HepG2 (cell line): ENCODE results near the gene LTC4S. TPM values are rescaled to one million over a fixed set of nuclear protein-coding genes. Genes with fewer than 3 reads are reported as not detected.

Experiments
- ATAC-seq: fragments of 200-7000 bp; cut with Tn5 transposase; 3 replicates; pipeline ENCODE4 v1.9.1; 2020; ENCODE audit warnings: mild to moderate bottlenecking, moderate library complexity
- BruUV-seq: library from RNA; stranded (reverse); fragments of 400-500 nt; replicated peaks from 2 replicates; lab custom pipeline; 2021; lab: Mats Ljungman, UMichigan
- CTCF ChIA-PET: fragments of 300-600 bp; formaldehyde crosslinking; extraction: SDS; loops from one replicate; lab custom pipeline; 2021; ENCODE audit warnings: low total read pairs, inconsistent platforms, low intra/inter-chr PET ratio; lab: Yijun Ruan, JAX
- POLR2A ChIA-PET: fragments of 350-600 bp; sonication (Branson Sonifier 250); formaldehyde crosslinking; loops from one replicate; lab custom pipeline; 2020; ENCODE audit warnings: antibody characterized with exemption, inconsistent platforms; lab: Yijun Ruan, JAX
- DNase-seq: peaks from one replicate; pipeline ENCODE4 v3.0.0-alpha.2; 2015; ENCODE audit warnings: low spot score
- FAIRE-seq: peaks from 3 replicates; lab custom pipeline; 2011; peaks lifted over from hg19 to GRCh38; lab: Jason Lieb, UNC
- H2AFZ ChIP-seq: one replicate; pipeline ENCODE4 v1.6.1; 2011; ENCODE audit warnings: low read length, inconsistent platforms
- H3K27ac ChIP-seq: fragments of 300-600 bp; 3 replicates; pipeline ENCODE4 v1.8.0; 2011; ENCODE audit warnings: mixed run types, mild to moderate bottlenecking, mixed read lengths, low read length, inconsistent platforms; ENCODE audit not compliant: insufficient read depth; ENCODE audit errors: extremely low read length
- H3K27me3 ChIP-seq, 2 experiments: fragments of 200-600 bp in 1 of 2; 2 replicates in 1 of 2; 3 replicates in 1 of 2; pipeline versions ENCODE4 v1.6.0 to v1.8.0; 2011; ENCODE audit warnings: low read length in 2 of 2, mild to moderate bottlenecking in 2 of 2, moderate library complexity in 2 of 2, inconsistent platforms in 1 of 2; ENCODE audit not compliant: insufficient read depth in 2 of 2, control insufficient read depth in 1 of 2
- H3K36me3 ChIP-seq, 2 experiments: fragments of 200-600 bp in 1 of 2; replicated peaks in 1 of 2; 2 replicates in 1 of 2; 3 replicates in 1 of 2; pipeline versions ENCODE4 v1.5.1 to v1.8.0; 2011; ENCODE audit warnings: low read length in 2 of 2, inconsistent platforms in 1 of 2; ENCODE audit not compliant: insufficient read depth in 2 of 2, control insufficient read depth in 1 of 2
- H3K4me1 ChIP-seq: 2 replicates; pipeline ENCODE4 v1.5.1; 2012; ENCODE audit warnings: low read length, inconsistent platforms; ENCODE audit not compliant: insufficient read depth
- H3K4me2 ChIP-seq: 2 replicates; pipeline ENCODE4 v1.6.0; 2011; ENCODE audit warnings: low read depth, low read length, inconsistent platforms
- H3K4me3 ChIP-seq, 3 experiments: fragments of 200-600 bp in 1 of 3; sonication (generic), shearing (Covaris generic) in 1 of 3; replicated peaks in 1 of 3; 2 replicates each; pipeline ENCODE4 v1.5.1; 2011 to 2016; ENCODE audit warnings: low read length in 3 of 3, inconsistent platforms in 2 of 3, low read depth in 2 of 3, mild to moderate bottlenecking in 2 of 3, control low read depth in 1 of 3, mixed read lengths in 1 of 3; ENCODE audit not compliant: insufficient read depth in 1 of 3
- H3K79me2 ChIP-seq: one replicate; pipeline ENCODE4 v1.6.1; 2011; ENCODE audit warnings: low read length, inconsistent platforms; ENCODE audit not compliant: insufficient read depth
- H3K9ac ChIP-seq: 2 replicates; pipeline ENCODE4 v1.6.0; 2011; ENCODE audit warnings: mild to moderate bottlenecking, low read depth, low read length, inconsistent platforms; ENCODE audit not compliant: insufficient read depth
- H3K9me3 ChIP-seq: 2 replicates; pipeline ENCODE4 v1.5.1; 2012; ENCODE audit warnings: mild to moderate bottlenecking, low read length
- H4K20me1 ChIP-seq: 2 replicates; pipeline ENCODE4 v1.6.0; 2011; ENCODE audit warnings: inconsistent platforms, mild to moderate bottlenecking, low read length, moderate library complexity; ENCODE audit not compliant: insufficient read depth
- HDAC1 ChIP-seq: sonication (generic); formaldehyde crosslinking; IDR thresholded peaks from 2 replicates; pipeline ENCODE4 v1.5.1; 2020; ENCODE audit warnings: mild to moderate bottlenecking, missing genetic modification reagents
- HNF1A ChIP-seq, 2 experiments: sonication (generic) in 1 of 2; formaldehyde crosslinking in 1 of 2; IDR thresholded peaks; 2 replicates each; pipeline versions ENCODE4 v1.4.0 to v1.6.1; 2016 to 2020; ENCODE audit warnings: borderline replicate concordance in 1 of 2, low read depth in 1 of 2, mild to moderate bottlenecking in 1 of 2, missing genetic modification reagents in 1 of 2
- HNF4A ChIP-seq: sonication (generic); formaldehyde crosslinking; IDR thresholded peaks from 2 replicates; pipeline ENCODE4 v1.4.0; 2020; ENCODE audit warnings: missing genetic modification reagents
- ISL2 ChIP-seq: sonication (generic); formaldehyde crosslinking; IDR thresholded peaks from 2 replicates; pipeline ENCODE4 v1.5.0; 2020; ENCODE audit warnings: missing genetic modification reagents
- KLF12 ChIP-seq: sonication (generic); formaldehyde crosslinking; IDR thresholded peaks from 2 replicates; pipeline ENCODE4 v1.4.0; 2020; ENCODE audit warnings: missing genetic modification reagents, borderline replicate concordance
- PRDM15 ChIP-seq: sonication (generic); formaldehyde crosslinking; IDR thresholded peaks from 2 replicates; pipeline ENCODE4 v1.4.0; 2020; ENCODE audit warnings: missing genetic modification reagents
- REXO4 ChIP-seq: sonication (generic); formaldehyde crosslinking; IDR thresholded peaks from 2 replicates; pipeline ENCODE4 v1.8.0; 2022; ENCODE audit warnings: missing genetic modification reagents, mild to moderate bottlenecking, borderline replicate concordance
- SALL1 ChIP-seq: sonication (generic); formaldehyde crosslinking; IDR thresholded peaks from 2 replicates; pipeline ENCODE4 v1.8.0; 2022; ENCODE audit warnings: mild to moderate bottlenecking, missing genetic modification reagents
- ZFP90 ChIP-seq: sonication (generic); formaldehyde crosslinking; IDR thresholded peaks from 2 replicates; pipeline ENCODE4 v1.8.0; 2022; ENCODE audit warnings: missing genetic modification reagents, mild to moderate bottlenecking, inconsistent platforms, borderline replicate concordance
- ZNF296 ChIP-seq: sonication (generic); formaldehyde crosslinking; conservative IDR thresholded peaks from 2 replicates; pipeline ENCODE4 v1.5.0; 2020; ENCODE audit warnings: mild to moderate bottlenecking, missing genetic modification reagents
- ZNF383 ChIP-seq: sonication (generic); formaldehyde crosslinking; IDR thresholded peaks from 2 replicates; pipeline ENCODE4 v1.4.0; 2020; ENCODE audit warnings: missing genetic modification reagents, mild to moderate bottlenecking, borderline replicate concordance
- ZNF558 ChIP-seq: sonication (generic); formaldehyde crosslinking; IDR thresholded peaks from 2 replicates; pipeline ENCODE4 v1.9.0; 2022; ENCODE audit warnings: mild to moderate bottlenecking, missing genetic modification reagents, borderline replicate concordance
- ZNF713 ChIP-seq: sonication (generic); formaldehyde crosslinking; IDR thresholded peaks from 2 replicates; pipeline ENCODE4 v1.4.0; 2020; ENCODE audit warnings: mild to moderate bottlenecking, missing genetic modification reagents
- ZNF775 ChIP-seq: sonication (generic); formaldehyde crosslinking; IDR thresholded peaks from 2 replicates; pipeline ENCODE4 v1.4.0; 2020; ENCODE audit warnings: missing genetic modification reagents, mild to moderate bottlenecking, moderate library complexity, borderline replicate concordance
- ZNF891 ChIP-seq: sonication (generic); formaldehyde crosslinking; IDR thresholded peaks from 2 replicates; pipeline ENCODE4 v1.5.0; 2020; ENCODE audit warnings: mild to moderate bottlenecking, missing genetic modification reagents
- WGBS: methylation state at CpG from one replicate; pipeline ENCODE4 v1.1.6; 2017; ENCODE audit warnings: low lambda C conversion rate; 5-methylcytosine and 5-hydroxymethylcytosine counted together
- in situ Hi-C: cut with HindIII; loops from 2 replicates; pipeline ENCODE4 v1.10.0; 2017; ENCODE audit warnings: low pct_unique_long_range_greater_than_20kb; ENCODE audit not compliant: extremely low pct_ligation_motif_present
- intact Hi-C: fragments of 100-400 bp; cut with micrococcal nuclease; formaldehyde crosslinking; loops from one replicate; pipeline ENCODE4 v1.10.0; 2022; ENCODE audit not compliant: unreplicated experiment
- polyA plus RNA-seq, 8 experiments: library from polyadenylated mRNA; depleted of rRNA in 3 of 8; stranded (reverse) in 7 of 8; unstranded in 1 of 8; fragments of >200 nt; fragmentation: Illumina TruSeq in 4 of 8; extraction: Trizol in 4 of 8; gene quantifications; 2 replicates each; pipeline versions ENCODE4 v1.2.1 to v1.2.3, GENCODE V29; 2011 to 2016; ENCODE audit warnings: low read depth in 4 of 8, missing spikeins in 1 of 8, mixed read lengths in 1 of 8; ENCODE audit not compliant: insufficient read depth in 1 of 8
- total RNA-seq, 5 experiments: library from RNA; depleted of rRNA; stranded (reverse); fragments of >200 nt; fragmentation: Illumina TruSeq; extraction: Trizol; gene quantifications; 2 replicates each; pipeline ENCODE4 v1.2.3, GENCODE V29; 2016; ENCODE audit warnings: low read depth in 1 of 5

The LTC4S gene
- total and polyA plus RNA-seq, 2 of the 13 experiments (the other 11 are each of a cell fraction or from before 2014, with no cell fraction given), result 0.35 TPM; not detected in 1

- in situ Hi-C loops, result no loop called here
- H3K9me3 ChIP-seq, result no peaks in the 10 kb centered on the region
- H3K27me3 ChIP-seq, result no peaks in the 10 kb centered on the region
- H3K79me2 ChIP-seq, result no peaks in the 10 kb centered on the region
- H3K36me3 ChIP-seq, result peaks cover under 1 to 1% of the 10 kb centered on the region in 2 experiments; a peak in 2 of 5 replicates
- ChIA-PET CTCF (no interaction called here), POLR2A (interaction anchor here (1.1 to 1.5 kb wide), 2 partner anchors 31 to 39 kb away, joined by 3 read pairs; no protein-coding TSS in a partner anchor)
- ATAC-seq (no peak), DNase-seq (no peak), FAIRE-seq (no peak)
- no peak overlapping the region for H3K9ac ChIP-seq
- no peaks in the 10 kb centered on the region for H4K20me1 ChIP-seq
- intact Hi-C loops, result no loop called here
- peaks cover 48% of the 10 kb centered on the region for H3K4me1 ChIP-seq
- H2AFZ ChIP-seq, result no peak overlapping the region
- 59% methylated on average over 17 of the region's 24 CpGs for WGBS
- BruUV-seq, result no TSS peak
- peak overlapping the region; percentile 10; the same call in 1 of the 2 replicates for H3K4me2 ChIP-seq
- no peak overlapping the region for H3K27ac ChIP-seq
- no peak overlapping the region for H3K4me3 ChIP-seq
- TF ChIP-seq ZNF713 (CRISPR knock-in tag), result no peak
- TF ChIP-seq ZNF775 (CRISPR knock-in tag), result no peak
- TF ChIP-seq HNF4A (CRISPR knock-in tag), result peak; percentile 57
- no peak for TF ChIP-seq ZNF558 (CRISPR knock-in tag)
- no peak for TF ChIP-seq HDAC1 (CRISPR knock-in tag)
- TF ChIP-seq HNF1A (IDR thresholded peaks at IDR 0.05; ENCODE audit: low read depth), result no peak
- no peak for TF ChIP-seq HNF1A (CRISPR knock-in tag; IDR thresholded peaks at IDR 0.05; ENCODE audit: borderline replicate concordance)
- TF ChIP-seq KLF12 (CRISPR knock-in tag), result no peak
- no peak for TF ChIP-seq ZNF891 (CRISPR knock-in tag)
- TF ChIP-seq SALL1 (CRISPR knock-in tag), result peak; percentile 10; the same call in 1 of the 2 replicates
- no peak for TF ChIP-seq ZFP90 (CRISPR knock-in tag)
- TF ChIP-seq REXO4 (CRISPR knock-in tag), result no peak
- no peak for TF ChIP-seq ZNF383 (CRISPR knock-in tag)
- TF ChIP-seq PRDM15 (CRISPR knock-in tag), result no peak
- TF ChIP-seq ISL2 (CRISPR knock-in tag), result no peak
- TF ChIP-seq ZNF296 (CRISPR knock-in tag), result no peak
Observed at GRCh38 chr5:179792612-179793467, 946 bp upstream of the LTC4S start.
